HEK293 (cell line): ENCODE results near the gene LSM7.

Experiments
- GFI1B ChIP-seq: fragments of 450-650 bp; formaldehyde crosslinking; IDR thresholded peaks from 2 replicates; pipeline ENCODE4 v1.5.1; 2016; ENCODE audit warnings: missing biosample characterization, missing genetic modification characterization
- GLI2 ChIP-seq: fragments of 450-650 bp; formaldehyde crosslinking; IDR thresholded peaks from 2 replicates; pipeline ENCODE4; 2017; ENCODE audit warnings: missing biosample characterization, missing genetic modification characterization, low read depth, borderline replicate concordance
- KLF10 ChIP-seq: fragments of 450-650 bp; IDR thresholded peaks from 2 replicates; pipeline ENCODE4 v1.5.1; 2018; ENCODE audit warnings: missing biosample characterization, mild to moderate bottlenecking, missing genetic modification characterization
- KLF8 ChIP-seq: fragments of 450-650 bp; formaldehyde crosslinking; IDR thresholded peaks from 2 replicates; pipeline ENCODE4 v1.5.1; 2016; ENCODE audit warnings: missing biosample characterization, missing genetic modification characterization
- KLF9 ChIP-seq: fragments of 450-650 bp; formaldehyde crosslinking; IDR thresholded peaks from 2 replicates; pipeline ENCODE4 v1.5.1; 2016; ENCODE audit warnings: missing biosample characterization, missing genetic modification characterization, low read depth
- MZF1 ChIP-seq: fragments of 450-650 bp; formaldehyde crosslinking; IDR thresholded peaks from 2 replicates; pipeline ENCODE4 v1.5.1; 2017; ENCODE audit warnings: missing biosample characterization, missing genetic modification characterization, borderline replicate concordance
- REPIN1 ChIP-seq: fragments of 450-650 bp; formaldehyde crosslinking; IDR thresholded peaks from 2 replicates; pipeline ENCODE4 v1.5.1; 2017; ENCODE audit warnings: missing biosample characterization, missing genetic modification characterization, low read depth
- SALL2 ChIP-seq: fragments of 450-650 bp; formaldehyde crosslinking; IDR thresholded peaks from 2 replicates; pipeline ENCODE4 v1.5.0; 2017; ENCODE audit warnings: missing biosample characterization, mild to moderate bottlenecking, missing genetic modification characterization, borderline replicate concordance
- SCRT1 ChIP-seq: fragments of 450-650 bp; formaldehyde crosslinking; IDR thresholded peaks from 2 replicates; pipeline ENCODE4 v1.5.1; 2016; ENCODE audit warnings: missing biosample characterization, missing genetic modification characterization, borderline replicate concordance
- SCRT2 ChIP-seq: fragments of 450-650 bp; formaldehyde crosslinking; IDR thresholded peaks from 2 replicates; pipeline ENCODE4 v1.5.1; 2016; ENCODE audit warnings: missing biosample characterization, missing genetic modification characterization
- SP7 ChIP-seq: fragments of 450-650 bp; formaldehyde crosslinking; IDR thresholded peaks from 2 replicates; pipeline ENCODE4 v1.5.1; 2016; ENCODE audit warnings: missing biosample characterization, missing genetic modification characterization
- ZFP37 ChIP-seq: fragments of 450-650 bp; formaldehyde crosslinking; IDR thresholded peaks from 2 replicates; pipeline ENCODE4 v1.5.1; 2016; ENCODE audit warnings: missing biosample characterization, missing genetic modification characterization
- ZFP41 ChIP-seq: fragments of 450-650 bp; formaldehyde crosslinking; IDR thresholded peaks from 2 replicates; pipeline ENCODE4 v1.5.1; 2016; ENCODE audit warnings: missing biosample characterization, missing genetic modification characterization, borderline replicate concordance
- ZNF146 ChIP-seq: fragments of 450-650 bp; formaldehyde crosslinking; IDR thresholded peaks from 2 replicates; pipeline ENCODE4 v1.5.1; 2016; ENCODE audit warnings: missing biosample characterization, missing genetic modification characterization
- ZNF221 ChIP-seq: fragments of 450-650 bp; formaldehyde crosslinking; IDR thresholded peaks from 2 replicates; pipeline ENCODE4 v1.5.1; 2017; ENCODE audit warnings: missing biosample characterization, missing genetic modification characterization, borderline replicate concordance
- ZNF37A ChIP-seq: fragments of 450-650 bp; IDR thresholded peaks from 2 replicates; pipeline ENCODE4 v1.5.1; 2018; ENCODE audit warnings: missing biosample characterization, missing genetic modification characterization
- ZNF394 ChIP-seq: fragments of 450-650 bp; formaldehyde crosslinking; IDR thresholded peaks from 2 replicates; pipeline ENCODE4 v1.5.1; 2016; ENCODE audit warnings: missing biosample characterization, missing genetic modification characterization, mild to moderate bottlenecking, moderate library complexity, borderline replicate concordance
- ZNF404 ChIP-seq: fragments of 450-650 bp; formaldehyde crosslinking; IDR thresholded peaks from 2 replicates; pipeline ENCODE4 v1.5.1; 2017; ENCODE audit warnings: missing biosample characterization, missing genetic modification characterization
- ZNF416 ChIP-seq: fragments of 450-650 bp; formaldehyde crosslinking; IDR thresholded peaks from 2 replicates; pipeline ENCODE4 v1.5.1; 2016; ENCODE audit warnings: missing biosample characterization, missing genetic modification characterization
- ZNF530 ChIP-seq: fragments of 450-650 bp; formaldehyde crosslinking; IDR thresholded peaks from 2 replicates; pipeline ENCODE4 v1.5.1; 2016; ENCODE audit warnings: low read depth, missing biosample characterization, missing genetic modification characterization
- ZNF549 ChIP-seq: fragments of 450-650 bp; IDR thresholded peaks from 2 replicates; pipeline ENCODE4 v1.5.1; 2018; ENCODE audit warnings: missing biosample characterization, missing genetic modification characterization, mild to moderate bottlenecking, inconsistent platforms, moderate library complexity
- ZNF558 ChIP-seq: fragments of 450-650 bp; formaldehyde crosslinking; IDR thresholded peaks from 2 replicates; pipeline ENCODE4 v1.5.1; 2016; ENCODE audit warnings: missing biosample characterization, missing genetic modification characterization
- ZNF596 ChIP-seq: fragments of 450-650 bp; IDR thresholded peaks from 2 replicates; pipeline ENCODE4 v1.5.0; 2018; ENCODE audit warnings: missing biosample characterization, mild to moderate bottlenecking, missing genetic modification characterization, moderate library complexity
- ZNF664 ChIP-seq: fragments of 450-650 bp; formaldehyde crosslinking; IDR thresholded peaks from 2 replicates; pipeline ENCODE4 v1.5.1; 2016; ENCODE audit warnings: missing biosample characterization, missing genetic modification characterization
- ZSCAN23 ChIP-seq: fragments of 450-650 bp; formaldehyde crosslinking; IDR thresholded peaks from 2 replicates; pipeline ENCODE4 v1.5.1; 2016; ENCODE audit warnings: missing biosample characterization, missing genetic modification characterization
- ZSCAN30 ChIP-seq: fragments of 450-650 bp; IDR thresholded peaks from 2 replicates; pipeline ENCODE4 v1.5.1; 2018; ENCODE audit warnings: missing biosample characterization, mild to moderate bottlenecking, missing genetic modification characterization, moderate library complexity
- TF ChIP-seq, protein P1 (sequence below): fragments of 450-650 bp; IDR thresholded peaks from 2 replicates; pipeline ENCODE4 v1.5.1; 2018; ENCODE audit warnings: missing biosample characterization, mild to moderate bottlenecking, missing genetic modification characterization
- TF ChIP-seq, protein P2 (sequence below): sonication (generic); formaldehyde crosslinking; IDR thresholded peaks from 2 replicates; pipeline ENCODE4 v1.8.1; 2022; ENCODE audit warnings: mild to moderate bottlenecking, moderate library complexity, missing genetic modification reagents
- TF ChIP-seq, protein P3 (sequence below): fragments of 450-650 bp; formaldehyde crosslinking; optimal IDR thresholded peaks from 2 replicates; pipeline ENCODE3; 2016; ENCODE audit warnings: missing biosample characterization, mild to moderate bottlenecking, missing genetic modification characterization
- TF ChIP-seq, protein P4 (sequence below): fragments of 450-650 bp; formaldehyde crosslinking; conservative IDR thresholded peaks from 2 replicates; pipeline ENCODE4 v1.5.1; 2016; ENCODE audit warnings: low read depth, missing biosample characterization, missing genetic modification characterization
- TF ChIP-seq, protein P5 (sequence below): fragments of 450-650 bp; IDR thresholded peaks from 2 replicates; pipeline ENCODE4 v1.5.1; 2018; ENCODE audit warnings: missing biosample characterization, missing genetic modification characterization

LSM7 gene

DNA sequence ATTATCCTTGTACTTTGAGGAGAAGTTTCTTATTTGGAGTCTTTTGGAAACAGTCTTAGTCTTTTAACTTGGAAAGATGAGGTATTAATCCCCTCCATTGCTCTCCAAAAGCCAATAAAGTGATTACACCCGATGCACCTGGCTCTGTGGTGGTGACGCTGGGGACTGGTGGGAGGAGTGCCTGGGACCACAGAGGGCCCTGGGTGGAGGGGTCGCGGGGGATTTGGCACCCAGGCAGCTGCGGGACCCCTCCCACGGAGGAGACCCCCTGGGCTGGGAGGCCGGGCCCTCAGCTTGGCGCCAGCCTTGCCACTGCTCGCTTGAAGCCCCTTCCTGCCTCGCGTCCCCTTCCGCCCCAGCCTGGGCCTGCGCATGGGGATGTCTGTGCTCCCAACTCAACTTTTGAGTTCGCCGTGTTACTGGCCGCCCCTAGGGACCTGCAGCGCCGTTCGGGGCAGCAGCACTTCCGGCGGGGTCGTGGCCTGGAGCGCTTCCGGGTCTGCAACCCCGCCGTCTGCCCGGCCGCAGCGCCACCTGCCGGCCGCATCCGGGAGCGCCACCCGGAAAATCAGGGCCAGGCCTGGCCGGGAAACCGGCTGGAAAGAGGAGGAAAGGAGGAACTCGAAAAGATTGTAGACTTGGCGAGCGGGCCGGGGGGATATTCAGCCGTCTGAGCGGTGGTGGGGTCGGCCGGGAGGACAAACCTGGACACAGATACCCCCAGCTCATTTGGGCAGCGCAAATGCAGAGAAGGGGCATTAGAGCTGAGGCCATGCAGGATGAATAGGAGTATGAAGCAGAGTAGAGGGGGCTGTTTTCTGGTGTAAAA is 54.8 kb downstream of the LSM7 start (continued):
- TF ChIP-seq, protein P1, sequence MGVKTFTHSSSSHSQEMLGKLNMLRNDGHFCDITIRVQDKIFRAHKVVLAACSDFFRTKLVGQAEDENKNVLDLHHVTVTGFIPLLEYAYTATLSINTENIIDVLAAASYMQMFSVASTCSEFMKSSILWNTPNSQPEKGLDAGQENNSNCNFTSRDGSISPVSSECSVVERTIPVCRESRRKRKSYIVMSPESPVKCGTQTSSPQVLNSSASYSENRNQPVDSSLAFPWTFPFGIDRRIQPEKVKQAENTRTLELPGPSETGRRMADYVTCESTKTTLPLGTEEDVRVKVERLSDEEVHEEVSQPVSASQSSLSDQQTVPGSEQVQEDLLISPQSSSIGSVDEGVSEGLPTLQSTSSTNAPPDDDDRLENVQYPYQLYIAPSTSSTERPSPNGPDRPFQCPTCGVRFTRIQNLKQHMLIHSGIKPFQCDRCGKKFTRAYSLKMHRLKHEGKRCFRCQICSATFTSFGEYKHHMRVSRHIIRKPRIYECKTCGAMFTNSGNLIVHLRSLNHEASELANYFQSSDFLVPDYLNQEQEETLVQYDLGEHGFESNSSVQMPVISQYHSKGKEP (tag by site-specific recombination), result peak; percentile 59; the same call in 1 of the 2 replicates
- TF ChIP-seq GFI1B (tag by site-specific recombination) (peak; percentile 7; the same call in 1 of the 2 replicates), ZNF394 (peak; percentile 60; the same call in 1 of the 2 replicates), ZFP41 (tag by site-specific recombination) (no peak), KLF8 (tag by site-specific recombination) (peak; percentile 89), SP7 (tag by site-specific recombination) (peak; percentile 86), KLF10 (tag by site-specific recombination) (no peak; the same call in 1 of the 2 replicates), ZNF530 (tag by site-specific recombination) (peak; percentile 82; the same call in 1 of the 2 replicates), ZNF146 (no peak; the same call in 1 of the 2 replicates), GLI2 (tag by site-specific recombination) (no peak), ZNF404 (tag by site-specific recombination) (no peak), SCRT2 (tag by site-specific recombination) (peak; percentile 50), REPIN1 (tag by site-specific recombination) (no peak; the same call in 1 of the 2 replicates), ZNF664 (tag by site-specific recombination) (no peak), ZNF37A (no peak), ZNF558 (tag by site-specific recombination) (no peak), MZF1 (tag by site-specific recombination) (peak; percentile 98), ZNF549 (no peak), ZFP37 (tag by site-specific recombination) (peak; percentile 79), ZNF221 (tag by site-specific recombination) (no peak), ZSCAN23 (tag by site-specific recombination) (no peak), ZNF596 (tag by site-specific recombination) (0 out of 2 replicates have a peak, but pooled peaks have one; percentile 26), SALL2 (tag by site-specific recombination) (no peak), SCRT1 (no peak), KLF9 (peak; percentile 53; the same call in 1 of the 2 replicates), ZNF416 (tag by site-specific recombination) (no peak), ZSCAN30 (tag by site-specific recombination) (peak; percentile 96)
- TF ChIP-seq, protein P2, sequence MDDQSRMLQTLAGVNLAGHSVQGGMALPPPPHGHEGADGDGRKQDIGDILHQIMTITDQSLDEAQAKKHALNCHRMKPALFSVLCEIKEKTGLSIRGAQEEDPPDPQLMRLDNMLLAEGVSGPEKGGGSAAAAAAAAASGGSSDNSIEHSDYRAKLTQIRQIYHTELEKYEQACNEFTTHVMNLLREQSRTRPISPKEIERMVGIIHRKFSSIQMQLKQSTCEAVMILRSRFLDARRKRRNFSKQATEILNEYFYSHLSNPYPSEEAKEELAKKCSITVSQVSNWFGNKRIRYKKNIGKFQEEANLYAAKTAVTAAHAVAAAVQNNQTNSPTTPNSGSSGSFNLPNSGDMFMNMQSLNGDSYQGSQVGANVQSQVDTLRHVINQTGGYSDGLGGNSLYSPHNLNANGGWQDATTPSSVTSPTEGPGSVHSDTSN, result peak; percentile 66; the same call in 1 of the 2 replicates
- TF ChIP-seq, protein P3, sequence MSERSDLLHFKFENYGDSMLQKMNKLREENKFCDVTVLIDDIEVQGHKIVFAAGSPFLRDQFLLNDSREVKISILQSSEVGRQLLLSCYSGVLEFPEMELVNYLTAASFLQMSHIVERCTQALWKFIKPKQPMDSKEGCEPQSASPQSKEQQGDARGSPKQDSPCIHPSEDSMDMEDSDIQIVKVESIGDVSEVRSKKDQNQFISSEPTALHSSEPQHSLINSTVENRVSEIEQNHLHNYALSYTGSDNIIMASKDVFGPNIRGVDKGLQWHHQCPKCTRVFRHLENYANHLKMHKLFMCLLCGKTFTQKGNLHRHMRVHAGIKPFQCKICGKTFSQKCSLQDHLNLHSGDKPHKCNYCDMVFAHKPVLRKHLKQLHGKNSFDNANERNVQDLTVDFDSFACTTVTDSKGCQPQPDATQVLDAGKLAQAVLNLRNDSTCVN (tag by site-specific recombination), result peak; percentile 61
- TF ChIP-seq, protein P4, sequence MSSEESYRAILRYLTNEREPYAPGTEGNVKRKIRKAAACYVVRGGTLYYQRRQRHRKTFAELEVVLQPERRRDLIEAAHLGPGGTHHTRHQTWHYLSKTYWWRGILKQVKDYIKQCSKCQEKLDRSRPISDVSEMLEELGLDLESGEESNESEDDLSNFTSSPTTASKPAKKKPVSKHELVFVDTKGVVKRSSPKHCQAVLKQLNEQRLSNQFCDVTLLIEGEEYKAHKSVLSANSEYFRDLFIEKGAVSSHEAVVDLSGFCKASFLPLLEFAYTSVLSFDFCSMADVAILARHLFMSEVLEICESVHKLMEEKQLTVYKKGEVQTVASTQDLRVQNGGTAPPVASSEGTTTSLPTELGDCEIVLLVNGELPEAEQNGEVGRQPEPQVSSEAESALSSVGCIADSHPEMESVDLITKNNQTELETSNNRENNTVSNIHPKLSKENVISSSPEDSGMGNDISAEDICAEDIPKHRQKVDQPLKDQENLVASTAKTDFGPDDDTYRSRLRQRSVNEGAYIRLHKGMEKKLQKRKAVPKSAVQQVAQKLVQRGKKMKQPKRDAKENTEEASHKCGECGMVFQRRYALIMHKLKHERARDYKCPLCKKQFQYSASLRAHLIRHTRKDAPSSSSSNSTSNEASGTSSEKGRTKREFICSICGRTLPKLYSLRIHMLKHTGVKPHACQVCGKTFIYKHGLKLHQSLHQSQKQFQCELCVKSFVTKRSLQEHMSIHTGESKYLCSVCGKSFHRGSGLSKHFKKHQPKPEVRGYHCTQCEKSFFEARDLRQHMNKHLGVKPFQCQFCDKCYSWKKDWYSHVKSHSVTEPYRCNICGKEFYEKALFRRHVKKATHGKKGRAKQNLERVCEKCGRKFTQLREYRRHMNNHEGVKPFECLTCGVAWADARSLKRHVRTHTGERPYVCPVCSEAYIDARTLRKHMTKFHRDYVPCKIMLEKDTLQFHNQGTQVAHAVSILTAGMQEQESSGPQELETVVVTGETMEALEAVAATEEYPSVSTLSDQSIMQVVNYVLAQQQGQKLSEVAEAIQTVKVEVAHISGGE, result peak; percentile 98
- TF ChIP-seq, protein P5, sequence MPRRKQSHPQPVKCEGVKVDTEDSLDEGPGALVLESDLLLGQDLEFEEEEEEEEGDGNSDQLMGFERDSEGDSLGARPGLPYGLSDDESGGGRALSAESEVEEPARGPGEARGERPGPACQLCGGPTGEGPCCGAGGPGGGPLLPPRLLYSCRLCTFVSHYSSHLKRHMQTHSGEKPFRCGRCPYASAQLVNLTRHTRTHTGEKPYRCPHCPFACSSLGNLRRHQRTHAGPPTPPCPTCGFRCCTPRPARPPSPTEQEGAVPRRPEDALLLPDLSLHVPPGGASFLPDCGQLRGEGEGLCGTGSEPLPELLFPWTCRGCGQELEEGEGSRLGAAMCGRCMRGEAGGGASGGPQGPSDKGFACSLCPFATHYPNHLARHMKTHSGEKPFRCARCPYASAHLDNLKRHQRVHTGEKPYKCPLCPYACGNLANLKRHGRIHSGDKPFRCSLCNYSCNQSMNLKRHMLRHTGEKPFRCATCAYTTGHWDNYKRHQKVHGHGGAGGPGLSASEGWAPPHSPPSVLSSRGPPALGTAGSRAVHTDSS, result no peak
